WTC11 (cell line): Measurements from ENCODE around the gene WFDC2.

Experiments used
- CBFB ChIP-seq: sonication (generic); formaldehyde crosslinking; IDR thresholded peaks from 2 replicates; pipeline ENCODE4 v1.8.1; 2022; ENCODE audit warnings: mild to moderate bottlenecking, low read depth, missing genetic modification reagents
- CTCF ChIP-seq: fragments of 200-600 bp; IDR thresholded peaks from 2 replicates; pipeline ENCODE4 v1.8.0; 2022; ENCODE audit warnings: antibody characterized with exemption
- FOXK1 ChIP-seq: sonication (generic); formaldehyde crosslinking; IDR thresholded peaks from 2 replicates; pipeline ENCODE4 v1.8.0; 2022; ENCODE audit warnings: mild to moderate bottlenecking, moderate library complexity, missing genetic modification reagents
- HMGXB4 ChIP-seq: sonication (generic); formaldehyde crosslinking; IDR thresholded peaks from 2 replicates; pipeline ENCODE4 v1.8.1; 2023; ENCODE audit warnings: mild to moderate bottlenecking, moderate library complexity, missing genetic modification reagents
- IRF1 ChIP-seq: sonication (generic); formaldehyde crosslinking; IDR thresholded peaks from 2 replicates; pipeline ENCODE4 v1.8.0; 2023; ENCODE audit warnings: missing genetic modification reagents
- KAT7 ChIP-seq: sonication (generic); formaldehyde crosslinking; IDR thresholded peaks from 2 replicates; pipeline ENCODE4 v1.8.1; 2023; ENCODE audit warnings: missing genetic modification reagents, mild to moderate bottlenecking, borderline replicate concordance
- MAX ChIP-seq: sonication (generic); formaldehyde crosslinking; IDR thresholded peaks from 2 replicates; pipeline ENCODE4 v1.8.0; 2022; ENCODE audit warnings: mild to moderate bottlenecking, missing genetic modification reagents
- MLX ChIP-seq: sonication (generic); formaldehyde crosslinking; IDR thresholded peaks from 2 replicates; pipeline ENCODE4 v1.8.1; 2023; ENCODE audit warnings: mild to moderate bottlenecking, missing genetic modification reagents, moderate library complexity
- MYBL2 ChIP-seq: sonication (generic); formaldehyde crosslinking; IDR thresholded peaks from 2 replicates; pipeline ENCODE4 v1.8.1; 2023; ENCODE audit warnings: mild to moderate bottlenecking, moderate library complexity, missing genetic modification reagents
- SP1 ChIP-seq: sonication (generic); formaldehyde crosslinking; conservative IDR thresholded peaks from 2 replicates; pipeline ENCODE4 v1.8.1; 2022; ENCODE audit warnings: missing genetic modification reagents
- STAT6 ChIP-seq: sonication (generic); formaldehyde crosslinking; conservative IDR thresholded peaks from 2 replicates; pipeline ENCODE4 v1.8.1; 2023; ENCODE audit warnings: mild to moderate bottlenecking, low read depth, missing genetic modification reagents, moderate library complexity
- ZBTB21 ChIP-seq: sonication (generic); formaldehyde crosslinking; IDR thresholded peaks from 2 replicates; pipeline ENCODE4 v1.8.1; 2023; ENCODE audit warnings: mild to moderate bottlenecking, missing genetic modification reagents, borderline replicate concordance
- ZNF263 ChIP-seq: sonication (generic); formaldehyde crosslinking; IDR thresholded peaks from 2 replicates; pipeline ENCODE4 v1.8.1; 2022; ENCODE audit warnings: low read depth, mild to moderate bottlenecking, moderate library complexity, missing genetic modification reagents
- ZSCAN18 ChIP-seq: fragments of 250-450 bp; sonication (Bioruptor Pico); IDR thresholded peaks from 2 replicates; pipeline ENCODE4 v2.1.2; 2022; ENCODE audit warnings: mild to moderate bottlenecking, moderate library complexity

- no peak for TF ChIP-seq ZSCAN18 (CRISPR knock-in tag)
- TF ChIP-seq ZBTB21 (CRISPR knock-in tag), result no peak
- TF ChIP-seq CTCF, result no peak
- no peak for TF ChIP-seq KAT7 (CRISPR knock-in tag)
- no peak for TF ChIP-seq IRF1 (CRISPR knock-in tag)
- no peak for TF ChIP-seq STAT6 (CRISPR knock-in tag)
- no peak for TF ChIP-seq MYBL2 (CRISPR knock-in tag)
- TF ChIP-seq MAX (CRISPR knock-in tag), result no peak
- no peak for TF ChIP-seq CBFB (CRISPR knock-in tag)
- no peak for TF ChIP-seq FOXK1 (CRISPR knock-in tag)
- TF ChIP-seq ZNF263, result no peak
- no peak for TF ChIP-seq SP1 (CRISPR knock-in tag)
- TF ChIP-seq HMGXB4 (CRISPR knock-in tag), result no peak
- TF ChIP-seq MLX (CRISPR knock-in tag), result no peak
Measured at GRCh38 chr20:45485388-45485787, 15.8 kb downstream of the WFDC2 start.
